CD1c-positive myeloid dendritic cell (primary cell): ENCODE measurements around the gene SLC24A1.

Source experiments
- DNase-seq: peaks from one replicate; pipeline ENCODE4 v3.0.0-alpha.2; 2016; ENCODE audit errors: extremely low spot score

SLC24A1 gene

GRCh38 chr15:65618560-65619109, 3.1 kb upstream of the SLC24A1 start:
- DNase-seq = no peak

GRCh38 chr15:65619626-65620290, 2.0 kb upstream of the SLC24A1 start:
- no peak for DNase-seq

GRCh38 chr15:65620833-65621232, 905 bp upstream of the SLC24A1 start:
- DNase-seq = no peak

GRCh38 chr15:65623103-65623502, 1.4 kb downstream of the SLC24A1 start:
- DNase-seq = no peak

GRCh38 chr15:65626856-65627255, 5.1 kb downstream of the SLC24A1 start:
- no peak for DNase-seq

GRCh38 chr15:65629548-65629947, 7.8 kb downstream of the SLC24A1 start:
- DNase-seq = no peak

- DNase-seq = no peak
Measured at GRCh38 chr15:65630760-65631159, 9.0 kb downstream of the SLC24A1 start.

GRCh38 chr15:65631503-65631902, 9.8 kb downstream of the SLC24A1 start:
- no peak for DNase-seq

- DNase-seq = no peak
Measured at GRCh38 chr15:65632780-65633375, 11.1 kb downstream of the SLC24A1 start.

GRCh38 chr15:65633752-65634151, 12.0 kb downstream of the SLC24A1 start:
- no peak for DNase-seq

GRCh38 chr15:65634356-65634755, 12.6 kb downstream of the SLC24A1 start:
- no peak for DNase-seq

- DNase-seq = no peak
Measured at GRCh38 chr15:65638109-65638508, 16.4 kb downstream of the SLC24A1 start.

- peak; percentile 74 for DNase-seq
Measured at GRCh38 chr15:65638681-65639089, 16.9 kb downstream of the SLC24A1 start.

GRCh38 chr15:65639509-65639908, 17.8 kb downstream of the SLC24A1 start:
- DNase-seq = no peak

- no peak for DNase-seq
Measured at GRCh38 chr15:65641768-65642475, 20.2 kb downstream of the SLC24A1 start.

- DNase-seq = no peak
Measured at GRCh38 chr15:65642594-65642993, 20.9 kb downstream of the SLC24A1 start.

- DNase-seq = no peak
Measured at GRCh38 chr15:65644282-65644681, 22.5 kb downstream of the SLC24A1 start.

- DNase-seq = no peak
Measured at GRCh38 chr15:65645392-65645791, 23.7 kb downstream of the SLC24A1 start.

- DNase-seq = no peak
Measured at GRCh38 chr15:65646486-65646885, 24.7 kb downstream of the SLC24A1 start.

- DNase-seq = no peak
Measured at GRCh38 chr15:65650312-65651041, 28.7 kb downstream of the SLC24A1 start.

- no peak for DNase-seq
Measured at GRCh38 chr15:65651042-65651322, 29.2 kb downstream of the SLC24A1 start.
